ENCODE measurements around the gene SHANK1. TPM values are rescaled to one million over a fixed set of nuclear protein-coding genes. Genes with fewer than 3 reads are reported as not detected.
"Not testable (repeated sequence)": the region's sequence is repeated elsewhere in the genome, so short reads cannot be mapped to it uniquely, and the experiment has no call there.

Gene SHANK1
- total RNA-seq, 4 donors from 2014 or later, result 0.06 TPM; not detected in 3

- H3K9me3 ChIP-seq; H3K4me1 ChIP-seq; H3K27ac ChIP-seq; H3K36me3 ChIP-seq; intact Hi-C loops (cut with DNase I); H3K4me3 ChIP-seq; DNase-seq: not testable (repeated sequence)
- 68 to 69% methylated on average over 8 of the region's 8 CpGs for WGBS, 2 donors
- H3K27me3 ChIP-seq, result peaks cover 0 to 33% (median 0%) of the 10 kb centered on the region in 4 donors
Observed at GRCh38 chr19:50756244-50756643, 36.6 kb upstream of the SHANK1 start.

- intact Hi-C loops (cut with DNase I), result no loop called here
- TF ChIP-seq POLR2A (IDR thresholded peaks at IDR 0.05) (no peak), CTCF (IDR thresholded peaks at IDR 0.05) (no peak)
- WGBS, 2 donors, result 76 to 78% methylated on average over 3 to 4 of the region's 4 CpGs
- Histone ChIP-seq H3K27me3 (peaks cover 0 to 53% (median 0%) of the 10 kb centered on the region in 4 donors), H3K4me3 (no peak overlapping the region), H3K9me3 (no peaks in the 10 kb centered on the region), H3K4me1 (no peaks in the 10 kb centered on the region), H3K36me3 (no peaks in the 10 kb centered on the region), H3K27ac (no peak overlapping the region)
- no peak for DNase-seq
Observed at GRCh38 chr19:50753879-50754278, 34.3 kb upstream of the SHANK1 start.

GRCh38 chr19:50750010-50750409 lies 30.4 kb upstream of the SHANK1 start:
- TF ChIP-seq CTCF (IDR thresholded peaks at IDR 0.05), result no peak
- TF ChIP-seq POLR2A (IDR thresholded peaks at IDR 0.05), result no peak
- no peak for DNase-seq
- peaks cover 0 to 42% (median 0%) of the 10 kb centered on the region in 4 donors for H3K27me3 ChIP-seq
- H3K27ac ChIP-seq, result no peak overlapping the region
- no peaks in the 10 kb centered on the region for H3K36me3 ChIP-seq
- 57 to 64% methylated on average over 4 to 15 of the region's 15 CpGs for WGBS, 2 donors
- intact Hi-C loops (cut with DNase I), result no loop called here
- no peaks in the 10 kb centered on the region for H3K4me1 ChIP-seq
- H3K4me3 ChIP-seq, result no peak overlapping the region
- no peaks in the 10 kb centered on the region for H3K9me3 ChIP-seq

- Histone ChIP-seq H3K27ac (no peak overlapping the region), H3K9me3 (no peaks in the 10 kb centered on the region), H3K36me3 (no peaks in the 10 kb centered on the region), H3K4me3 (no peak overlapping the region), H3K4me1 (no peaks in the 10 kb centered on the region), H3K27me3 (peaks cover 0 to 36% (median 0%) of the 10 kb centered on the region in 4 donors)
- intact Hi-C loops (cut with DNase I), result no loop called here
- 53 to 58% methylated on average over 6 of the region's 6 CpGs for WGBS, 2 donors
- no peak for DNase-seq
- TF ChIP-seq POLR2A (IDR thresholded peaks at IDR 0.05), result no peak
- TF ChIP-seq CTCF (IDR thresholded peaks at IDR 0.05), result no peak
Observed at GRCh38 chr19:50749490-50749889, 29.9 kb upstream of the SHANK1 start.

DNA sequence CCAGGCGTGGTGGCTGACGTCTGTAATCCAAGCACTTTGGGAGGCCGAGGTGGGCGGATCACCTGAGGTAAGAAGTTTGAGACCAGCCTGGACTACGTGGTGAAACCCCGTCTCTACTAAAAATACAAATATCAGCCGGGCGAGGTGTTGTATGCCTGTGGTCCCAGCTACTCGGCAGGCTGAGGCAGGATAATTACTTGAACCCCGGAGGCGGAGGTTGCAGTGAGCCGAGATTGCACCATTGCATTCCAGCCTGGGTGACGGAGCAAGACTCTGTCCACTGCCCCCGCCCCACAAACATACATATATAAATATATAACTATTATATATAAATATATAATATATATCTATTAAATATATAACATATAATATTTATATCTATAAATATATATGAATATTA lies 27.5 kb upstream of the SHANK1 start:
- H3K27ac ChIP-seq; H3K4me1 ChIP-seq; H3K9me3 ChIP-seq; intact Hi-C loops (cut with DNase I); DNase-seq; H3K4me3 ChIP-seq; H3K36me3 ChIP-seq: not testable (repeated sequence)
- H3K27me3 ChIP-seq, result peaks cover 0 to 49% (median 0%) of the 10 kb centered on the region in 4 donors
- 81 to 87% methylated on average over 14 of the region's 14 CpGs for WGBS, 2 donors

DNA sequence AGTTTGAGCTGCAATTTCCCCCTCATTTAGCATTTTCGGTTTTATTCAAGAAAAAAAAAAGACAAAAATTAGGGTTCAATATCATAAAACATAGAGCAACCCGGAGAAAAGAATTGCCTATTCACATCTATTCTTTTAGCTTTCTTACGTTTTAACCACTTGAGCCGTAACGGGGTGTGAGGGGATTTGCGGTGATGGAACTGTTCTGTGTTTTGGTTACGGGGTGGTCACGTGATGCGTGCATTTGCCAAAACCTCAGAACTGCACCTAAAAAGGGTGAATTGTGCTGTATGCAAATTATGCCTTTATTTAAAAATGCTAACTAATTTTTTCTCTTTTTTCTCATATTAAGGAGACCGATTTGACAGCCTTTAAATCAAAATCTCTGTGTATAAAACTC lies 25.6 kb upstream of the SHANK1 start:
- Histone ChIP-seq H3K27me3 (peaks cover 0 to 54% (median 0%) of the 10 kb centered on the region in 4 donors), H3K4me3 (no peak overlapping the region), H3K27ac (no peak overlapping the region), H3K4me1 (peaks cover 0 to 4% (median 0%) of the 10 kb centered on the region in 3 donors), H3K9me3 (no peaks in the 10 kb centered on the region), H3K36me3 (no peaks in the 10 kb centered on the region)
- DNase-seq, result no peak
- intact Hi-C loops (cut with DNase I), result no loop called here
- TF ChIP-seq POLR2A (IDR thresholded peaks at IDR 0.05) (no peak), CTCF (IDR thresholded peaks at IDR 0.05) (no peak)
- 59 to 67% methylated on average over 10 of the region's 10 CpGs for WGBS, 2 donors
